ENCODE measurements around the gene MMS22L. TPM values are rescaled to one million over a fixed set of nuclear protein-coding genes. Genes with fewer than 3 reads are reported as not detected.

Gene MMS22L
- total and polyA plus RNA-seq, 2 of the 4 experiments (the other 2 are of a cell fraction), result 6.1 to 18.6 TPM

GRCh38 chr6:97205966-97206365 lies 77.0 kb downstream of the MMS22L start:
- no peak overlapping the region for H3K23ac ChIP-seq (ENCODE audit: low read depth, low read length)
- H3K9me3 ChIP-seq (ENCODE audit: control insufficient read depth, insufficient read depth, low read length), result no peaks in the 10 kb centered on the region
- ChIA-PET CTCF (no interaction called here), POLR2A (ENCODE audit: unreplicated experiment) (no interaction called here)
- H4K5ac ChIP-seq (ENCODE audit: low read depth, low read length), result no peak overlapping the region
- DNase-seq, result no peak
- H3K56ac ChIP-seq (ENCODE audit: extremely low read depth, insufficient read depth, low read length), result no peak overlapping the region
- no peak overlapping the region for H2BK5ac ChIP-seq (ENCODE audit: low read depth, low read length, poor library complexity, severe bottlenecking)
- no peaks in the 10 kb centered on the region for H4K20me1 ChIP-seq (ENCODE audit: insufficient read depth, low read length)
- no peak for ATAC-seq (ENCODE audit: low read depth)
- H3K14ac ChIP-seq (replicated peaks; ENCODE audit: low read depth, low read length), result no peak overlapping the region
- H2AFZ ChIP-seq (replicated peaks; ENCODE audit: low read length, poor library complexity), result no peak overlapping the region
- in situ Hi-C loops (cut with MboI; ENCODE audit: low sequenced_read_pairs), result no loop called here
- H4K8ac ChIP-seq (ENCODE audit: low read depth in 2 of 2, low read length in 2 of 2), result no peak overlapping the region
- no peaks in the 10 kb centered on the region for H3K4me1 ChIP-seq (ENCODE audit: control insufficient read depth, insufficient read depth, low read length)
- H3K4ac ChIP-seq (ENCODE audit: low read depth, low read length), result no peak overlapping the region
- H3K9ac ChIP-seq (ENCODE audit: low read depth, low read length), result no peak overlapping the region
- H2BK20ac ChIP-seq (ENCODE audit: low read depth, low read length), result no peak overlapping the region
- no peak overlapping the region for H2BK120ac ChIP-seq (ENCODE audit: low read depth, low read length)
- no peaks in the 10 kb centered on the region; a peak in 1 of 4 replicates for H3K79me1 ChIP-seq (ENCODE audit: low read depth in 1 of 2, low read length in 2 of 2)
- H3K18ac ChIP-seq (ENCODE audit: low read depth, low read length), result no peak overlapping the region
- no TSS peak for BruUV-seq (replicated peaks)
- TF ChIP-seq MAFK (IDR thresholded peaks at IDR 0.05; ENCODE audit: low read depth, low read length), result no peak
- TF ChIP-seq SMC3 (IDR thresholded peaks at IDR 0.05; ENCODE audit: low read depth, low read length), result no peak
- TF ChIP-seq NFE2L2 (IDR thresholded peaks at IDR 0.05; ENCODE audit: low read depth, low read length), result no peak
- TF ChIP-seq BHLHE40 (IDR thresholded peaks at IDR 0.05; ENCODE audit: low read depth, low read length), result no peak
- no peak for TF ChIP-seq USF2 (IDR thresholded peaks at IDR 0.05; ENCODE audit: low read depth, low read length)
- TF ChIP-seq RCOR1 (IDR thresholded peaks at IDR 0.05; ENCODE audit: insufficient replicate concordance, low read length), result no peak
- dilution Hi-C loops (cut with HindIII; ENCODE audit: low sequenced_read_pairs, unreplicated experiment), result no loop called here
- no peak overlapping the region for H3K4me3 ChIP-seq (ENCODE audit: insufficient read depth, low read depth, low read length)
- H2AK9ac ChIP-seq (replicated peaks; ENCODE audit: low read depth, low read length, poor library complexity), result no peak overlapping the region
- intact Hi-C loops (cut with micrococcal nuclease), result no loop called here
- no peak overlapping the region for H2AK5ac ChIP-seq (ENCODE audit: low read depth, low read length)
- H3K27ac ChIP-seq (ENCODE audit: insufficient read depth, low read length), result no peak overlapping the region
- H3K27me3 ChIP-seq (ENCODE audit: control insufficient read depth, insufficient read depth, low read length), result no peaks in the 10 kb centered on the region
- H2BK15ac ChIP-seq (ENCODE audit: low read depth, low read length), result no peak overlapping the region
- no peaks in the 10 kb centered on the region for H3K9me1 ChIP-seq (ENCODE audit: insufficient read depth, low read length)
- H3K36me3 ChIP-seq (ENCODE audit: control insufficient read depth, insufficient read depth, low read length), result no peaks in the 10 kb centered on the region
- H4K91ac ChIP-seq (ENCODE audit: insufficient read depth, low read depth, low read length), result no peak overlapping the region
- no peak overlapping the region for H3K4me2 ChIP-seq (ENCODE audit: low read depth, low read length)
